Thyroid gland (tissue), 4 donors: ENCODE results near the gene SDHB.

Experiments
- CTCF ChIP-seq, 6 experiments: fragments of 200-600 bp in 3 of 6; fragments of 450-650 bp in 3 of 6; sonication (generic) in 3 of 6; IDR thresholded peaks; one replicate each; pipeline ENCODE4 v1.5.1; 2016 to 2019; ENCODE audit warnings: antibody characterized with exemption in 6 of 6, mild to moderate bottlenecking in 2 of 6, inconsistent platforms in 1 of 6, moderate library complexity in 1 of 6
- POLR2A ChIP-seq, 2 donors: fragments of 450-650 bp; IDR thresholded peaks; one replicate each; pipeline ENCODE4 v1.6.1; 2017; ENCODE audit warnings: antibody characterized with exemption in 2 of 2, mild to moderate bottlenecking in 2 of 2, moderate library complexity in 1 of 2

GRCh38 chr1:17028662-17029188, 25.1 kb downstream of the SDHB start:
- no peak for TF ChIP-seq CTCF (IDR thresholded peaks at IDR 0.05)
- no peak for TF ChIP-seq POLR2A (IDR thresholded peaks at IDR 0.05)
